H1 (cell line): ENCODE data around the gene EYA2. TPM values are rescaled to one million over a fixed set of nuclear protein-coding genes. Genes with fewer than 3 reads are reported as not detected.
A peak's percentile ranks its signal among the peaks of the same experiment; 100 is the strongest.

Experiments
- CTCF ChIA-PET: fragments of 300-600 bp; sonication (Branson Sonifier 250); formaldehyde crosslinking; loops from one replicate; lab custom pipeline; 2021; ENCODE audit not compliant: partially characterized antibody; lab: Charles Lee
- POLR2A ChIA-PET: fragments of 300-600 bp; sonication (Branson Sonifier 250); formaldehyde crosslinking; loops from one replicate; lab custom pipeline; 2021; ENCODE audit warnings: inconsistent platforms; ENCODE audit not compliant: partially characterized antibody; lab: Charles Lee
- DNase-seq, 2 experiments: peaks; one replicate each; pipeline versions ENCODE4 v3.0.0 to v3.0.0-alpha.2; 2010 to 2022; ENCODE audit warnings: low spot score in 2 of 2, low read depth in 1 of 2, mixed read lengths in 1 of 2
- FAIRE-seq: peaks from 2 replicates; lab custom pipeline; 2011; peaks lifted over from hg19 to GRCh38; lab: Jason Lieb, UNC
- H2AFZ ChIP-seq: 2 replicates; pipeline ENCODE4 v1.8.1; 2012; ENCODE audit warnings: low read length, inconsistent platforms
- H2AK5ac ChIP-seq: 2 replicates; pipeline ENCODE4 v1.6.1; 2013; ENCODE audit warnings: low read depth, low read length
- H2BK120ac ChIP-seq: replicated peaks from 2 replicates; pipeline ENCODE3; 2013; ENCODE audit warnings: low read depth, low read length, inconsistent platforms
- H2BK12ac ChIP-seq: 2 replicates; pipeline ENCODE4 v1.6.1; 2013; ENCODE audit warnings: low read depth, low read length
- H2BK15ac ChIP-seq: 2 replicates; pipeline ENCODE4 v1.6.1; 2013; ENCODE audit warnings: low read length
- H2BK20ac ChIP-seq: 2 replicates; pipeline ENCODE4 v1.6.1; 2013; ENCODE audit warnings: low read length
- H2BK5ac ChIP-seq: 2 replicates; pipeline ENCODE4 v1.6.1; 2013; ENCODE audit warnings: low read depth, low read length
- H3K14ac ChIP-seq: 2 replicates; pipeline ENCODE4 v1.6.1; 2013; ENCODE audit warnings: inconsistent platforms; ENCODE audit not compliant: insufficient read length
- H3K18ac ChIP-seq: 2 replicates; pipeline ENCODE4 v1.6.1; 2013; ENCODE audit warnings: low read length; ENCODE audit errors: extremely low read depth
- H3K23ac ChIP-seq: 2 replicates; pipeline ENCODE4 v1.6.1; 2013; ENCODE audit warnings: inconsistent platforms; ENCODE audit not compliant: insufficient read length
- H3K23me2 ChIP-seq: 2 replicates; pipeline ENCODE4 v1.6.1; 2013; ENCODE audit warnings: low read depth, low read length
- H3K27ac ChIP-seq: 2 replicates; pipeline ENCODE4 v1.6.1; 2011; ENCODE audit warnings: low read depth, low read length, inconsistent platforms
- H3K27me3 ChIP-seq, 4 experiments: replicated peaks in 1 of 4; 1 replicate in 1 of 4; 2 replicates in 3 of 4; pipeline versions ENCODE4 v1.6.1 to v1.8.1; 2011 to 2013; ENCODE audit warnings: low read length in 3 of 4, mild to moderate bottlenecking in 3 of 4, inconsistent platforms in 2 of 4, mixed read lengths in 2 of 4, moderate library complexity in 1 of 4; ENCODE audit not compliant: control insufficient read depth in 3 of 4, insufficient read depth in 3 of 4; ENCODE audit errors: extremely low read depth in 1 of 4
- H3K36me3 ChIP-seq, 4 experiments: 2 replicates each; pipeline versions ENCODE4 v1.6.1 to v1.8.1; 2011 to 2013; ENCODE audit warnings: mild to moderate bottlenecking in 4 of 4, low read length in 3 of 4, moderate library complexity in 2 of 4, control low read depth in 1 of 4, inconsistent platforms in 1 of 4; ENCODE audit not compliant: insufficient read depth in 4 of 4, control insufficient read depth in 2 of 4
- H3K4ac ChIP-seq: replicated peaks from 2 replicates; pipeline ENCODE3; 2013; ENCODE audit warnings: low read length, low read depth, mixed read lengths, inconsistent platforms; ENCODE audit not compliant: insufficient read length
- H3K4me1 ChIP-seq, 4 experiments: replicated peaks in 1 of 4; 1 replicate in 1 of 4; 2 replicates in 3 of 4; pipeline versions ENCODE4 v1.6.1 to v1.8.1; 2011 to 2013; ENCODE audit warnings: low read length in 3 of 4, inconsistent platforms in 2 of 4, mixed read lengths in 1 of 4; ENCODE audit not compliant: insufficient read depth in 4 of 4, control insufficient read depth in 3 of 4
- H3K4me2 ChIP-seq, 2 experiments: 2 replicates each; pipeline versions ENCODE4 v1.6.1 to v1.8.1; 2011 to 2013; ENCODE audit warnings: low read depth in 2 of 2, low read length in 2 of 2, control low read depth in 1 of 2, inconsistent platforms in 1 of 2, mild to moderate bottlenecking in 1 of 2; ENCODE audit not compliant: insufficient read depth in 1 of 2
- H3K4me3 ChIP-seq, 4 experiments: fragments of 200-600, 300-600 bp in 1 of 4; sonication (generic), shearing (Covaris generic), sonication (Bioruptor Twin) in 1 of 4; 2 replicates each; pipeline versions ENCODE4 v1.5.1 to v1.8.1; 2011 to 2016; ENCODE audit warnings: low read length in 4 of 4, low read depth in 3 of 4, control low read depth in 2 of 4, inconsistent platforms in 2 of 4, mild to moderate bottlenecking in 2 of 4, mixed read lengths in 1 of 4, moderate library complexity in 1 of 4; ENCODE audit not compliant: insufficient read depth in 2 of 4; ENCODE audit errors: extremely low read depth in 1 of 4
- H3K56ac ChIP-seq: replicated peaks from 2 replicates; pipeline ENCODE3; 2013; ENCODE audit warnings: low read depth, mild to moderate bottlenecking, mixed read lengths, low read length, inconsistent platforms; ENCODE audit not compliant: insufficient read length
- H3K79me1 ChIP-seq: 2 replicates; pipeline ENCODE4 v1.6.1; 2013; ENCODE audit warnings: low read depth, low read length, control low read depth
- H3K79me2 ChIP-seq, 2 experiments: 2 replicates each; pipeline versions ENCODE4 v1.6.1 to v1.8.1; 2012 to 2013; ENCODE audit warnings: low read length in 2 of 2, mild to moderate bottlenecking in 2 of 2, inconsistent platforms in 1 of 2; ENCODE audit not compliant: insufficient read depth in 2 of 2, control insufficient read depth in 1 of 2
- H3K9ac ChIP-seq, 4 experiments: replicated peaks in 1 of 4; 1 replicate in 1 of 4; 2 replicates in 3 of 4; pipeline versions ENCODE4 v1.6.1 to v1.8.1; 2011 to 2013; ENCODE audit warnings: low read depth in 3 of 4, low read length in 3 of 4, control low read depth in 2 of 4, mild to moderate bottlenecking in 2 of 4, moderate library complexity in 2 of 4, inconsistent platforms in 1 of 4; ENCODE audit errors: extremely low read depth in 1 of 4
- H3K9me3 ChIP-seq, 2 experiments: 2 replicates each; pipeline versions ENCODE4 v1.6.1 to v1.8.1; 2012 to 2013; ENCODE audit warnings: mild to moderate bottlenecking in 2 of 2, moderate library complexity in 2 of 2, control low read depth in 1 of 2, inconsistent platforms in 1 of 2, low read depth in 1 of 2, low read length in 1 of 2, mixed read lengths in 1 of 2; ENCODE audit not compliant: insufficient read depth in 2 of 2
- H4K20me1 ChIP-seq, 2 experiments: replicated peaks in 1 of 2; 2 replicates each; pipeline versions ENCODE3 to v1.8.1; 2011 to 2013; ENCODE audit warnings: inconsistent platforms in 2 of 2, low read length in 2 of 2, mild to moderate bottlenecking in 1 of 2; ENCODE audit not compliant: insufficient read depth in 2 of 2, control insufficient read depth in 1 of 2
- H4K5ac ChIP-seq: 2 replicates; pipeline ENCODE4 v1.6.1; 2013; ENCODE audit warnings: low read length, low read depth, mixed read lengths, inconsistent platforms; ENCODE audit not compliant: insufficient read length
- H4K8ac ChIP-seq: 2 replicates; pipeline ENCODE4 v1.8.0; 2013; ENCODE audit warnings: mild to moderate bottlenecking, moderate library complexity, low read length, inconsistent platforms; ENCODE audit not compliant: insufficient read depth; ENCODE audit errors: extremely low read depth
- H4K91ac ChIP-seq: replicated peaks from 2 replicates; pipeline ENCODE3; 2013; ENCODE audit warnings: low read length, mixed read lengths, inconsistent platforms; ENCODE audit not compliant: insufficient read length
- CBX8 ChIP-seq: fragments of 300-800, 300-1000 bp; sonication (generic); IDR thresholded peaks from 2 replicates; pipeline ENCODE4 v1.7.1; 2016; ENCODE audit warnings: low read depth, low read length, borderline replicate concordance
- JUND ChIP-seq: IDR thresholded peaks from 2 replicates; pipeline ENCODE4 v1.6.1; 2011; ENCODE audit warnings: mild to moderate bottlenecking, improper control_type of control experiment, low read length
- KDM5A ChIP-seq: fragments of 200-600 bp; IDR thresholded peaks from 2 replicates; pipeline ENCODE4 v1.7.1; 2012; ENCODE audit warnings: mild to moderate bottlenecking, low read length, inconsistent platforms, mixed read lengths
- SP1 ChIP-seq: IDR thresholded peaks from 2 replicates; pipeline ENCODE4 v1.6.1; 2011; ENCODE audit warnings: low read depth, low read length
- SP4 ChIP-seq: IDR thresholded peaks from 2 replicates; pipeline ENCODE4 v1.6.1; 2012; ENCODE audit warnings: low read length, inconsistent platforms
- SRF ChIP-seq: IDR thresholded peaks from 2 replicates; pipeline ENCODE4 v1.6.1; 2011; ENCODE audit warnings: mild to moderate bottlenecking, low read depth, low read length, moderate library complexity
- TBP ChIP-seq: IDR thresholded peaks from 2 replicates; pipeline ENCODE4 v1.6.1; 2011; ENCODE audit warnings: low read depth, low read length, improper control_type of control experiment
- TCF12 ChIP-seq: IDR thresholded peaks from 2 replicates; pipeline ENCODE4 v1.6.1; 2011; ENCODE audit warnings: low read depth, mild to moderate bottlenecking, low read length
- YY1 ChIP-seq: IDR thresholded peaks from 2 replicates; pipeline ENCODE4 v1.6.1; 2011; ENCODE audit warnings: low read depth, mild to moderate bottlenecking, low read length
- WGBS, 2 experiments: shearing (Covaris generic) in 1 of 2; methylation state at CpG; one replicate each; pipeline versions ENCODE4 v1.1.6 to v1.1.7; 2013 to 2015; ENCODE audit warnings: low lambda C conversion rate in 2 of 2, mixed read lengths in 2 of 2, inconsistent platforms in 1 of 2, low coverage in 1 of 2, missing lambda C conversion rate in 1 of 2; ENCODE audit not compliant: insufficient replicate concordance in 2 of 2, insufficient coverage in 1 of 2, insufficient read length in 1 of 2; ENCODE audit errors: extremely low coverage in 1 of 2, missing lambda C conversion rate in 1 of 2; 5-methylcytosine and 5-hydroxymethylcytosine counted together
- polyA plus RNA-seq, 7 experiments: library from polyadenylated mRNA; depleted of rRNA in 3 of 7; stranded (reverse) in 5 of 7; unstranded in 2 of 7; fragments of >200 nt in 5 of 7; fragments of 200-250 nt in 2 of 7; gene quantifications; 1 replicate in 5 of 7; 2 replicates in 1 of 7; 4 replicates in 1 of 7; pipeline versions ENCODE4 v1.2.1 to v1.2.3, GENCODE V29; 2011 to 2013; ENCODE audit warnings: missing spikeins in 2 of 7, mixed read lengths in 2 of 7
- total RNA-seq: library from RNA; stranded (reverse); fragmentation: NEBNext Ultra II Directional; extraction: Animal tissue kit (Norgen Biotek cat#: 25700); gene quantifications from 2 replicates; pipeline ENCODE4 v1.2.1, GENCODE V29; 2021
- TF ChIP-seq, protein P1 (sequence below), 3 experiments: IDR thresholded peaks; 1 replicate in 2 of 3; 2 replicates in 1 of 3; pipeline versions ENCODE4 v1.5.1 to v1.6.1; 2011; ENCODE audit warnings: low read length in 3 of 3, mild to moderate bottlenecking in 3 of 3, inconsistent platforms in 2 of 3, low read depth in 1 of 3, moderate library complexity in 1 of 3; ENCODE audit not compliant: insufficient read depth in 1 of 3; ENCODE audit errors: control extremely low read depth in 1 of 3
- TF ChIP-seq, protein P2 (sequence below): IDR thresholded peaks from 2 replicates; pipeline ENCODE4 v1.6.1; 2012; ENCODE audit warnings: low read length, inconsistent platforms

EYA2 gene
- total and polyA plus RNA-seq, 2 of the 8 experiments (the other 6 are each of a cell fraction or from before 2014, with no cell fraction given), result 1.6 to 1.7 TPM

DNA sequence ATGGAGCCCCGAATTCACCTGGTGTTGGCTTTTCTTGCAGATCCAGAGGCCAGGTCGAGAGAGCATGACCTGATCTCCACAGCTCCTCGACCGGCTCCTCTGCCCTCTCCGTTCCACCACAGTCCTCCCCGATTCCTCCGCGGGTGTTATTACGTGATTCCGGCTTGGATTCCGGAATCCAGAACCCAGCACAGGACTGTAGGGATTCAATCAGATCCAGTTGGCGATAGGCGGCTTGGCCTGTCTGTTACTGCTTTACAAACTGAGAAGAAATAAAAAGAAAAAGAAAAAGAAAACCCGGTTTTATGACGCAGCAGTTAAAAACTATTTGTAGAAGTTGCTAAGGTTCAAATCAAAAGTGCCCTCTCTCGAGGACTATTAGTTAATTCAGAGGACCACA, 222.7 kb downstream of the EYA2 start:
- Histone ChIP-seq H2BK120ac (no peak overlapping the region), H2BK5ac (no peak overlapping the region), H3K9ac (no peak overlapping the region), H3K4me3 (no peak overlapping the region), H3K36me3 (no peaks in the 10 kb centered on the region), H2BK12ac (no peak overlapping the region), H3K4ac (no peak overlapping the region), H2BK20ac (no peak overlapping the region), H4K20me1 (no peaks in the 10 kb centered on the region), H2BK15ac (no peak overlapping the region), H3K27me3 (no peaks in the 10 kb centered on the region), H3K79me2 (no peaks in the 10 kb centered on the region), H3K9me3 (no peaks in the 10 kb centered on the region), H3K14ac (no peak overlapping the region), H4K5ac (no peak overlapping the region), H3K56ac (no peak overlapping the region), H3K79me1 (no peaks in the 10 kb centered on the region), H4K8ac (no peak overlapping the region), H3K23ac (no peak overlapping the region), H2AFZ (peak overlapping the region; percentile 41; the same call in 1 of the 2 replicates), H3K27ac (no peak overlapping the region), H2AK5ac (no peak overlapping the region), H3K4me1 (peaks cover 0 to 7% (median 3%) of the 10 kb centered on the region in 4 experiments; a peak in 4 of 7 replicates), H3K18ac (no peak overlapping the region), H3K23me2 (no peaks in the 10 kb centered on the region), H3K4me2 (no peak overlapping the region), H4K91ac (no peak overlapping the region)
- CTCF ChIA-PET, result interaction anchor here (1.3 kb wide), 1 partner anchor 33 kb away, joined by 3 read pairs; no protein-coding TSS in a partner anchor
- DNase-seq, result no peak
- 88% methylated on average over 16 of the region's 16 CpGs; no CpG with 5 or more reads in 1 of the 2 experiments for WGBS, 2 experiments
- no peak for TF ChIP-seq SP4
- TF ChIP-seq KDM5A, result no peak
- no peak for TF ChIP-seq YY1
- TF ChIP-seq, protein P1, sequence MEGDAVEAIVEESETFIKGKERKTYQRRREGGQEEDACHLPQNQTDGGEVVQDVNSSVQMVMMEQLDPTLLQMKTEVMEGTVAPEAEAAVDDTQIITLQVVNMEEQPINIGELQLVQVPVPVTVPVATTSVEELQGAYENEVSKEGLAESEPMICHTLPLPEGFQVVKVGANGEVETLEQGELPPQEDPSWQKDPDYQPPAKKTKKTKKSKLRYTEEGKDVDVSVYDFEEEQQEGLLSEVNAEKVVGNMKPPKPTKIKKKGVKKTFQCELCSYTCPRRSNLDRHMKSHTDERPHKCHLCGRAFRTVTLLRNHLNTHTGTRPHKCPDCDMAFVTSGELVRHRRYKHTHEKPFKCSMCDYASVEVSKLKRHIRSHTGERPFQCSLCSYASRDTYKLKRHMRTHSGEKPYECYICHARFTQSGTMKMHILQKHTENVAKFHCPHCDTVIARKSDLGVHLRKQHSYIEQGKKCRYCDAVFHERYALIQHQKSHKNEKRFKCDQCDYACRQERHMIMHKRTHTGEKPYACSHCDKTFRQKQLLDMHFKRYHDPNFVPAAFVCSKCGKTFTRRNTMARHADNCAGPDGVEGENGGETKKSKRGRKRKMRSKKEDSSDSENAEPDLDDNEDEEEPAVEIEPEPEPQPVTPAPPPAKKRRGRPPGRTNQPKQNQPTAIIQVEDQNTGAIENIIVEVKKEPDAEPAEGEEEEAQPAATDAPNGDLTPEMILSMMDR (IDR thresholded peaks at IDR 0.05; ENCODE audit: control extremely low read depth in 1 of 3, insufficient read depth in 1 of 3, low read depth in 1 of 3, low read length in 3 of 3), result no peak
- no peak for TF ChIP-seq CBX8
- no peak for TF ChIP-seq TCF12
- no peak for TF ChIP-seq JUND
- TF ChIP-seq TBP, result no peak
- TF ChIP-seq, protein P2, sequence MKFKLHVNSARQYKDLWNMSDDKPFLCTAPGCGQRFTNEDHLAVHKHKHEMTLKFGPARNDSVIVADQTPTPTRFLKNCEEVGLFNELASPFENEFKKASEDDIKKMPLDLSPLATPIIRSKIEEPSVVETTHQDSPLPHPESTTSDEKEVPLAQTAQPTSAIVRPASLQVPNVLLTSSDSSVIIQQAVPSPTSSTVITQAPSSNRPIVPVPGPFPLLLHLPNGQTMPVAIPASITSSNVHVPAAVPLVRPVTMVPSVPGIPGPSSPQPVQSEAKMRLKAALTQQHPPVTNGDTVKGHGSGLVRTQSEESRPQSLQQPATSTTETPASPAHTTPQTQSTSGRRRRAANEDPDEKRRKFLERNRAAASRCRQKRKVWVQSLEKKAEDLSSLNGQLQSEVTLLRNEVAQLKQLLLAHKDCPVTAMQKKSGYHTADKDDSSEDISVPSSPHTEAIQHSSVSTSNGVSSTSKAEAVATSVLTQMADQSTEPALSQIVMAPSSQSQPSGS, result no peak
- TF ChIP-seq SP1, result no peak
- no peak for TF ChIP-seq SRF
- POLR2A ChIA-PET, result no interaction called here
- FAIRE-seq, result no peak
